Embryonic facial prominence (tissue), 1 donor: ENCODE data around the gene TMED7.

Experiments used
- DNase-seq: peaks from one replicate; pipeline ENCODE4 v3.0.0-alpha.2; 2016; ENCODE audit errors: extremely low spot score

The TMED7 gene

GRCh38 chr5:115583474-115583873, 42.4 kb downstream of the TMED7 start:
- no peak for DNase-seq

- DNase-seq = no peak
These were observed 44.9 kb downstream of the TMED7 start for GRCh38 chr5:115580941-115581340.

- DNase-seq = no peak
These were observed 46.1 kb downstream of the TMED7 start for GRCh38 chr5:115579747-115580173.

GRCh38 chr5:115579216-115579615, 46.6 kb downstream of the TMED7 start:
- DNase-seq = no peak

- no peak for DNase-seq
These were observed 47.2 kb downstream of the TMED7 start for GRCh38 chr5:115578657-115579056.

GRCh38 chr5:115577741-115578140, 48.1 kb downstream of the TMED7 start:
- no peak for DNase-seq

- no peak for DNase-seq
These were observed 48.5 kb downstream of the TMED7 start for GRCh38 chr5:115577329-115577728.

GRCh38 chr5:115575167-115576070, 50.4 kb downstream of the TMED7 start:
- DNase-seq = no peak

GRCh38 chr5:115573133-115573532, 52.7 kb downstream of the TMED7 start:
- DNase-seq = no peak

- DNase-seq = no peak
These were observed 54.4 kb downstream of the TMED7 start for GRCh38 chr5:115571441-115571878.

- no peak for DNase-seq
These were observed 57.2 kb downstream of the TMED7 start for GRCh38 chr5:115568668-115569067.

- no peak for DNase-seq
These were observed 60.6 kb downstream of the TMED7 start for GRCh38 chr5:115565233-115565632.
